Mucosa of descending colon (tissue), 3 donors: ENCODE measurements around the gene RUSC2. TPM values are rescaled to one million over a fixed set of nuclear protein-coding genes. Genes with fewer than 3 reads are reported as not detected.
"Not testable (repeated sequence)": the region's sequence is repeated elsewhere in the genome, so short reads cannot be mapped to it uniquely, and the experiment has no call there.

Experiments used
- ATAC-seq: fragments of 200-7000 bp; cut with Tn5 transposase; one replicate; pipeline ENCODE4 v1.9.1; 2020; ENCODE audit warnings: mild to moderate bottlenecking, moderate library complexity
- DNase-seq, 3 donors: peaks; one replicate each; pipeline ENCODE4 v3.0.0-alpha.2; 2020
- H3K36me3 ChIP-seq: fragments of 200-600 bp; one replicate; pipeline ENCODE4 v1.8.0; 2021; ENCODE audit warnings: low read depth, mild to moderate bottlenecking
- H3K4me1 ChIP-seq: fragments of 200-600 bp; one replicate; pipeline ENCODE4 v1.8.0; 2021; ENCODE audit warnings: low read depth, mild to moderate bottlenecking
- H3K4me3 ChIP-seq: fragments of 200-600 bp; one replicate; pipeline ENCODE4 v1.8.0; 2021; ENCODE audit warnings: mild to moderate bottlenecking
- H3K9me3 ChIP-seq: fragments of 200-600 bp; one replicate; pipeline ENCODE4 v1.8.0; 2021; ENCODE audit warnings: mild to moderate bottlenecking
- CTCF ChIP-seq: fragments of 200-600 bp; IDR thresholded peaks from one replicate; pipeline ENCODE4 v1.8.0; 2022; ENCODE audit warnings: antibody characterized with exemption, mild to moderate bottlenecking
- intact Hi-C, 2 donors: fragments of 100-400 bp; cut with DNase I in 1 of 2; cut with micrococcal nuclease in 1 of 2; formaldehyde crosslinking; loops; one replicate each; pipeline versions ENCODE4 v1.11.0 to v1.11.1; 2022; cut with DNase I, micrococcal nuclease
- total RNA-seq, 3 donors: library from RNA; stranded (reverse); fragmentation: NEBNext Ultra II Directional in 2 of 3; extraction: Animal tissue kit (Norgen Biotek cat#: 25700) in 2 of 3; gene quantifications; one replicate each; pipeline versions ENCODE4 v1.2.1 to v1.2.4, GENCODE V29; 2021 to 2023
- donor health status: DM: no; HTN: no; CAD: no; lungs with moderate emphysema.
- donor health status: DM: no; HTN: no; CAD: no.
- donor health status: DM: no; HTN: yes; CAD: no.

RUSC2 gene
- total RNA-seq, 3 donors from 2014 or later: 1.6 to 60.5 (median 6.6) TPM

- no peak for ATAC-seq
- H3K9me3 ChIP-seq: no peaks in the 10 kb centered on the region
- no peak for DNase-seq
- intact Hi-C loops: no loop called here
- H3K4me3 ChIP-seq: no peak overlapping the region
- TF ChIP-seq CTCF: no peak
- H3K36me3 ChIP-seq: no peaks in the 10 kb centered on the region
- H3K4me1 ChIP-seq: no peaks in the 10 kb centered on the region
Observed at GRCh38 chr9:35495984-35496383, 6.1 kb downstream of the RUSC2 start.

GRCh38 chr9:35498245-35498644 lies 8.3 kb downstream of the RUSC2 start:
- H3K36me3 ChIP-seq, H3K4me3 ChIP-seq, H3K4me1 ChIP-seq, intact Hi-C loops, DNase-seq, ATAC-seq, H3K9me3 ChIP-seq: not testable (repeated sequence)

- no peak for DNase-seq
- intact Hi-C loops: no loop called here
- no peak for TF ChIP-seq CTCF
Observed at GRCh38 chr9:35499029-35499700, 9.3 kb downstream of the RUSC2 start.

GRCh38 chr9:35499701-35500030 lies 9.8 kb downstream of the RUSC2 start:
- no peak for TF ChIP-seq CTCF
- no peaks in the 10 kb centered on the region for H3K4me1 ChIP-seq
- no peak for DNase-seq
- no peaks in the 10 kb centered on the region for H3K9me3 ChIP-seq
- H3K36me3 ChIP-seq: no peaks in the 10 kb centered on the region
- no peak overlapping the region for H3K4me3 ChIP-seq
- no peak for ATAC-seq
- intact Hi-C loops: no loop called here

More at GRCh38 chr9:35499029-35499700, 9.3 kb downstream of the RUSC2 start:
- Histone ChIP-seq H3K36me3 (no peaks in the 10 kb centered on the region), H3K9me3 (no peaks in the 10 kb centered on the region), H3K4me1 (no peaks in the 10 kb centered on the region), H3K4me3 (no peak overlapping the region)
- no peak for ATAC-seq

- intact Hi-C loops: no loop called here
Observed at GRCh38 chr9:35500130-35500748, 10.3 kb downstream of the RUSC2 start.

More at GRCh38 chr9:35500130-35500748, 10.3 kb downstream of the RUSC2 start:
- no peak for DNase-seq
- ATAC-seq: no peak
- Histone ChIP-seq H3K36me3 (no peaks in the 10 kb centered on the region), H3K4me1 (no peaks in the 10 kb centered on the region), H3K4me3 (no peak overlapping the region), H3K9me3 (no peaks in the 10 kb centered on the region)
- TF ChIP-seq CTCF: no peak
